NB4 (cell line): ENCODE data around the gene OR7A5.

ENCODE experiments used
- CTCF ChIP-seq: IDR thresholded peaks from one replicate; pipeline ENCODE4 v1.5.1; 2012; ENCODE audit warnings: low read depth, low read length
- MAX ChIP-seq: IDR thresholded peaks from 2 replicates; pipeline ENCODE4 v1.6.1; 2011; ENCODE audit warnings: low read depth, low read length
- MYC ChIP-seq: IDR thresholded peaks from 2 replicates; pipeline ENCODE4 v1.6.1; 2011; ENCODE audit warnings: low read depth, low read length
- POLR2A ChIP-seq: IDR thresholded peaks from 2 replicates; pipeline ENCODE4 v1.6.1; 2011; ENCODE audit warnings: mild to moderate bottlenecking; ENCODE audit not compliant: insufficient read length; ENCODE audit errors: extremely low read depth

GRCh38 chr19:14779151-14779550 is 55.8 kb downstream of the OR7A5 start:
- TF ChIP-seq POLR2A, result no peak
- no peak for TF ChIP-seq CTCF
- TF ChIP-seq MAX, result no peak
- TF ChIP-seq MYC, result no peak
